ENCODE measurements around the gene DNAJB5.

DNA sequence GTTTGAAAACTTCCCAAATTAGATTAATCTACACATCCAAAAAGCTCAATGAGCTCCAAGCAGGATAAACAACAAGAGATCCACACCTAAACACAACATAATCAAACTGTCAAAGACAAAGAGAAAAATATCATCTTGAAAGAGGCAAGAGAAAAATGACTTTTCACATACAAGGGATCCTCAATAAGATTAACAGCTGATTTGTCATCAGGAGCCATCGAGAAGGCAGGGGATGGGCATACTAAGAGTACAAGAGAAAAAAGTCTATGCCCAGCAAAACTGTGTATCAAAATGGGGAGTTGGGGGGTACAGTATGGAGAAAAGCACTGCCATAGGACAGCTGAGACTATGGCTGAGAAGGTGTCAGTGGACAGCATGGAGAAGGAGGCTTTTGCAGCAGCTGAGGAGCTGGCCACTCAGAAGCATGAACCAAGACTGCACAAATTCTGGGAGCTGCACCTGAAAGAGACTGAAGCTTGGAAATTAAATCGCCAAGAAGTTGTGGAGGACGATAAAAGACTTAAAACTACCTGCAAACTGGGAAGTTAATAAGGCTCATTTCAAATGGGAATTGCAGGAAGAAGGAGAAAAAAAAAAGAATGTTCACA is 20.9 kb downstream of the DNAJB5 start:
- TF ChIP-seq CTCF (IDR thresholded peaks at IDR 0.05) (no peak), POLR2A (IDR thresholded peaks at IDR 0.05) (no peak)
